ENCODE measurements around the gene TNNT1. TPM values are rescaled to one million over a fixed set of nuclear protein-coding genes. Genes with fewer than 3 reads are reported as not detected.
A peak's percentile ranks its signal among the peaks of the same experiment; 100 is the strongest.

Gene TNNT1
- total RNA-seq, 1 experiment from 2014 or later, result 188 TPM

GRCh38 chr19:55115446-55116065 lies 33.5 kb downstream of the TNNT1 start:
- ATAC-seq, result no peak
- H3K9me3 ChIP-seq (ENCODE audit: control insufficient read depth in 1 of 2, insufficient read depth in 1 of 2, low read depth in 1 of 2, low read length in 2 of 2), result no peaks in the 10 kb centered on the region
- CTCF ChIA-PET, result interaction anchor here (1.4 kb wide), 1 partner anchor 51 kb away, joined by 4 read pairs; the partner anchor contains the start of gene DNAAF3

GRCh38 chr19:55114566-55115145 lies 34.4 kb downstream of the TNNT1 start:
- Histone ChIP-seq H3K4me2 (ENCODE audit: low read length) (peak overlapping the region; percentile 87; the same call in 1 of the 2 replicates), H3K36me3 (ENCODE audit: control insufficient read depth in 1 of 2, insufficient read depth in 2 of 2, low read length in 2 of 2) (peaks cover 4 to 5% of the 10 kb centered on the region in 2 experiments; a peak in 2 of 4 replicates), H3K9ac (ENCODE audit: low read length) (no peak overlapping the region), H3K9me2 (ENCODE audit: insufficient read depth) (no peaks in the 10 kb centered on the region), H4K20me1 (ENCODE audit: insufficient read depth) (no peaks in the 10 kb centered on the region), H3K4me1 (ENCODE audit: control insufficient read depth in 1 of 2, insufficient read depth in 2 of 2, low read length in 2 of 2) (peaks cover 12 to 27% of the 10 kb centered on the region in 2 experiments), H3K4me3 (replicated peaks in 1 of 2; ENCODE audit: low read depth in 1 of 2, low read length in 2 of 2) (no peak overlapping the region), H2AFZ (ENCODE audit: low read depth, low read length, poor library complexity, severe bottlenecking) (no peak overlapping the region), H3K9me3 (ENCODE audit: control insufficient read depth in 1 of 2, insufficient read depth in 1 of 2, low read depth in 1 of 2, low read length in 2 of 2) (no peaks in the 10 kb centered on the region), H3K79me2 (ENCODE audit: insufficient read depth, low read length) (peaks cover 58% of the 10 kb centered on the region), H3K27ac (ENCODE audit: low read depth, low read length) (peak overlapping the region; percentile 11; the same call in 1 of the 2 replicates), H3K27me3 (ENCODE audit: insufficient read depth, low read length) (no peaks in the 10 kb centered on the region)
- CTCF ChIA-PET, result no interaction called here
- TF ChIP-seq CBX3 (IDR thresholded peaks at IDR 0.05; ENCODE audit: low read depth) (no peak), MAX (IDR thresholded peaks at IDR 0.05) (no peak), TCF7L2 (IDR thresholded peaks at IDR 0.05; ENCODE audit: borderline replicate concordance, extremely low read depth, insufficient read depth, insufficient read length) (no peak), EGR1 (IDR thresholded peaks at IDR 0.05; ENCODE audit: low read depth) (no peak), ZFX (IDR thresholded peaks at IDR 0.05) (no peak), JUND (IDR thresholded peaks at IDR 0.05) (no peak)
- no peak for ATAC-seq
- BruUV-seq (replicated peaks), result no TSS peak
- RAD21 ChIA-PET (ENCODE audit: low non-redundant PET in 1 of 2, low total read pairs in 2 of 2, uncharacterized antibody in 2 of 2, unreplicated experiment in 2 of 2), result no interaction called here
- DNase-seq (ENCODE audit: low read depth, low spot score), result no peak
- intact Hi-C loops (cut with micrococcal nuclease), result no loop called here
- POLR2A ChIA-PET, result no interaction called here

More at GRCh38 chr19:55115446-55116065, 33.5 kb downstream of the TNNT1 start:
- H3K4me3 ChIP-seq (replicated peaks in 1 of 2; ENCODE audit: low read depth in 1 of 2, low read length in 2 of 2), result peak overlapping the region; percentile 84 to 99
- DNase-seq (ENCODE audit: low read depth, low spot score), result no peak
- H3K9ac ChIP-seq (ENCODE audit: low read length), result peak overlapping the region; percentile 95
- peaks cover 12 to 27% of the 10 kb centered on the region in 2 experiments for H3K4me1 ChIP-seq (ENCODE audit: control insufficient read depth in 1 of 2, insufficient read depth in 2 of 2, low read length in 2 of 2)
- TF ChIP-seq ELF1 (IDR thresholded peaks at IDR 0.05; ENCODE audit: borderline replicate concordance, low read depth), result no peak
- TF ChIP-seq POLR2A (IDR thresholded peaks at IDR 0.05; ENCODE audit: borderline replicate concordance, extremely low read depth, insufficient read depth, insufficient read length), result no peak
- peak overlapping the region; percentile 87 for H3K4me2 ChIP-seq (ENCODE audit: low read length)
- ChIA-PET RAD21 (ENCODE audit: low non-redundant PET in 1 of 2, low total read pairs in 2 of 2, uncharacterized antibody in 2 of 2, unreplicated experiment in 2 of 2) (no interaction called here), POLR2A (no interaction called here)
- no peaks in the 10 kb centered on the region for H3K27me3 ChIP-seq (ENCODE audit: insufficient read depth, low read length)
- peaks cover 0 to 2% of the 10 kb centered on the region in 2 experiments; a peak in 2 of 4 replicates for H3K36me3 ChIP-seq (ENCODE audit: control insufficient read depth in 1 of 2, insufficient read depth in 2 of 2, low read length in 2 of 2)
- intact Hi-C loops (cut with micrococcal nuclease), result loop anchor here (2.0 kb wide), 1 partner anchor 35 kb away; no protein-coding TSS in a partner anchor
- H3K9me2 ChIP-seq (ENCODE audit: insufficient read depth), result no peaks in the 10 kb centered on the region
- H4K20me1 ChIP-seq (ENCODE audit: insufficient read depth), result no peaks in the 10 kb centered on the region
- TSS peak; percentile 41 for BruUV-seq (replicated peaks)
- H2AFZ ChIP-seq (ENCODE audit: low read depth, low read length, poor library complexity, severe bottlenecking), result no peak overlapping the region
- H3K27ac ChIP-seq (ENCODE audit: low read depth, low read length), result peak overlapping the region; percentile 90
- H3K79me2 ChIP-seq (ENCODE audit: insufficient read depth, low read length), result peaks cover 58% of the 10 kb centered on the region
